ENCODE data around the gene E2F1.
"Not testable (repeated sequence)": the region's sequence is repeated elsewhere in the genome, so short reads cannot be mapped to it uniquely, and the experiment has no call there.

The E2F1 gene

GRCh38 chr20:33646191-33646590, 40.0 kb downstream of the E2F1 start:
- TF ChIP-seq CTCF (IDR thresholded peaks at IDR 0.05; ENCODE audit: low read depth, low read length), result no peak
- DNase-seq (ENCODE audit: low read depth in 2 of 2), result no peak
- no peak overlapping the region for H3K4me3 ChIP-seq (replicated peaks in 1 of 2; ENCODE audit: low read depth in 2 of 2, low read length in 2 of 2)

- H3K4me3 ChIP-seq (replicated peaks in 1 of 2; ENCODE audit: low read depth in 2 of 2, low read length in 2 of 2), result no peak overlapping the region
- no peak for TF ChIP-seq CTCF (IDR thresholded peaks at IDR 0.05; ENCODE audit: low read depth, low read length)
- no peak for DNase-seq (ENCODE audit: low read depth in 2 of 2)
Observed at GRCh38 chr20:33645396-33645795, 40.8 kb downstream of the E2F1 start.

- H3K4me3 ChIP-seq (replicated peaks in 1 of 2; ENCODE audit: low read depth in 2 of 2, low read length in 2 of 2), result no peak overlapping the region
- DNase-seq (ENCODE audit: low read depth in 2 of 2), result no peak
- no peak for TF ChIP-seq CTCF (IDR thresholded peaks at IDR 0.05; ENCODE audit: low read depth, low read length)
Observed at GRCh38 chr20:33645072-33645358, 41.2 kb downstream of the E2F1 start.

- no peak overlapping the region for H3K4me3 ChIP-seq (replicated peaks in 1 of 2; ENCODE audit: low read depth in 2 of 2, low read length in 2 of 2)
- TF ChIP-seq CTCF (IDR thresholded peaks at IDR 0.05; ENCODE audit: low read depth, low read length), result no peak
- DNase-seq (ENCODE audit: low read depth in 2 of 2), result no peak
Observed at GRCh38 chr20:33644313-33645071, 41.7 kb downstream of the E2F1 start.

GRCh38 chr20:33640287-33640686, 45.9 kb downstream of the E2F1 start:
- TF ChIP-seq CTCF (IDR thresholded peaks at IDR 0.05; ENCODE audit: low read depth, low read length), result no peak
- no peak overlapping the region for H3K4me3 ChIP-seq (replicated peaks in 1 of 2; ENCODE audit: low read depth in 2 of 2, low read length in 2 of 2)
- DNase-seq (ENCODE audit: low read depth in 2 of 2), result no peak

- no peak overlapping the region for H3K4me3 ChIP-seq (replicated peaks in 1 of 2; ENCODE audit: low read depth in 2 of 2, low read length in 2 of 2)
- no peak for TF ChIP-seq CTCF (IDR thresholded peaks at IDR 0.05; ENCODE audit: low read depth, low read length)
- no peak for DNase-seq (ENCODE audit: low read depth in 2 of 2)
Observed at GRCh38 chr20:33636776-33637175, 49.4 kb downstream of the E2F1 start.

GRCh38 chr20:33635341-33635740, 50.8 kb downstream of the E2F1 start:
- TF ChIP-seq CTCF (IDR thresholded peaks at IDR 0.05; ENCODE audit: low read depth, low read length), result no peak
- H3K4me3 ChIP-seq (replicated peaks in 1 of 2; ENCODE audit: low read depth in 2 of 2, low read length in 2 of 2), result no peak overlapping the region
- no peak for DNase-seq (ENCODE audit: low read depth in 2 of 2)

- not testable (repeated sequence) for DNase-seq (ENCODE audit: low read depth in 2 of 2); H3K4me3 ChIP-seq (replicated peaks in 1 of 2; ENCODE audit: low read depth in 2 of 2, low read length in 2 of 2)
Observed at GRCh38 chr20:33631910-33632309, 54.3 kb downstream of the E2F1 start.
